A549 (cell line): ENCODE results near the gene CEP97.

Source experiments
- BCL3 ChIP-seq: fragments of >200 bp; sonication (Bioruptor Twin); formaldehyde crosslinking; IDR thresholded peaks from 3 replicates; pipeline ENCODE4 v1.6.1; 2016
- CEBPB ChIP-seq, 2 experiments: fragments of >200 bp in 1 of 2; sonication (Bioruptor Twin) in 1 of 2; formaldehyde crosslinking in 1 of 2; IDR thresholded peaks; 2 replicates each; pipeline ENCODE4 v1.6.1; 2012 to 2016
- CHD2 ChIP-seq: fragments of 150-350 bp; IDR thresholded peaks from 2 replicates; pipeline ENCODE4 v1.6.1; 2014; ENCODE audit warnings: low read length; ENCODE audit not compliant: partially characterized antibody
- CTCF ChIP-seq: fragments of >200 bp; sonication (Bioruptor Twin); formaldehyde crosslinking; IDR thresholded peaks from 3 replicates; pipeline ENCODE4 v1.5.1; 2016
- MAFK ChIP-seq: fragments of 450-650 bp; IDR thresholded peaks from 2 replicates; pipeline ENCODE4 v1.6.1; 2014; ENCODE audit not compliant: partially characterized antibody
- MAX ChIP-seq: IDR thresholded peaks from 2 replicates; pipeline ENCODE4 v1.6.1; 2012
- MAZ ChIP-seq: fragments of 150-350 bp; IDR thresholded peaks from 2 replicates; pipeline ENCODE4 v1.6.1; 2014; ENCODE audit warnings: antibody characterized with exemption, low read depth, low read length, borderline replicate concordance
- MYC ChIP-seq: IDR thresholded peaks from 2 replicates; pipeline ENCODE4 v1.6.1; 2012; ENCODE audit warnings: mild to moderate bottlenecking, inconsistent platforms, low read length, improper control_type of control experiment, borderline replicate concordance
- NR3C1 ChIP-seq: fragments of >200 bp; sonication (Bioruptor Twin); formaldehyde crosslinking; IDR thresholded peaks from 3 replicates; pipeline ENCODE4 v1.6.1; 2017
- POLR2A ChIP-seq: IDR thresholded peaks from 2 replicates; pipeline ENCODE4 v1.6.1; 2012; ENCODE audit warnings: mild to moderate bottlenecking, low read length
- POLR2AphosphoS2 ChIP-seq: conservative IDR thresholded peaks from 2 replicates; pipeline ENCODE4 v1.6.1; 2012; ENCODE audit warnings: low read length, improper control_type of control experiment, inconsistent platforms

- TF ChIP-seq MYC (no peak; the same call in none of the 2 replicates), POLR2AphosphoS2 (no peak), POLR2A (no peak), MAFK (no peak), BCL3 (no peak), CTCF (no peak), CEBPB (IDR thresholded peaks at IDR 0.05) (no peak), MAX (no peak), CHD2 (no peak), NR3C1 (no peak), MAZ (no peak)
Measured at GRCh38 chr3:101675709-101676215, 48.7 kb upstream of the CEP97 start.
